GM10266 (cell line): ENCODE data around the gene NCKAP5.

Experiments
- DNase-seq: peaks from one replicate; pipeline ENCODE4 v3.0.0; 2012; ENCODE audit errors: extremely low spot score
- CTCF ChIP-seq: IDR thresholded peaks from 2 replicates; pipeline ENCODE4 v1.5.1; 2012; ENCODE audit warnings: mild to moderate bottlenecking, low read depth; ENCODE audit not compliant: control insufficient read depth, insufficient read depth; ENCODE audit errors: missing control alignments

NCKAP5 gene

GRCh38 chr2:132669908-132670495 is 898.3 kb downstream of the NCKAP5 start, which contains the start of gene LYPD1:
Gene LYPD1 (minus strand): TSS chr2:132670205. CDS start chr2:132669932, 273 bp downstream.
- no peak for DNase-seq
- no peak for TF ChIP-seq CTCF

- TF ChIP-seq CTCF, result no peak
- no peak for DNase-seq
Observed at GRCh38 chr2:132668987-132669907, 899.0 kb downstream of the NCKAP5 start.

- DNase-seq, result no peak
- no peak for TF ChIP-seq CTCF
Observed at GRCh38 chr2:132668189-132668823, 900.0 kb downstream of the NCKAP5 start.

- no peak for DNase-seq
- no peak for TF ChIP-seq CTCF
Observed at GRCh38 chr2:132667706-132668105, 900.6 kb downstream of the NCKAP5 start.

- TF ChIP-seq CTCF, result no peak
Observed at GRCh38 chr2:132665401-132666140, 902.7 kb downstream of the NCKAP5 start.

GRCh38 chr2:132664096-132664495 is 904.2 kb downstream of the NCKAP5 start:
- no peak for DNase-seq
- no peak for TF ChIP-seq CTCF

More at GRCh38 chr2:132665401-132666140, 902.7 kb downstream of the NCKAP5 start:
- DNase-seq, result no peak
